Nephron (organoid): Measurements from ENCODE around the gene MYO1D.

Experiments used
- H3K27ac Mint-ChIP-seq, 3 experiments: 2 replicates each; pipeline ENCODE4 v1.8.0; 2020; ENCODE audit warnings: mixed read lengths in 3 of 3, mild to moderate bottlenecking in 2 of 3, moderate library complexity in 1 of 3
- H3K27me3 Mint-ChIP-seq: 2 replicates; pipeline ENCODE4 v1.8.0; 2021; ENCODE audit warnings: low read depth, mild to moderate bottlenecking, moderate library complexity, mixed read lengths
- H3K36me3 Mint-ChIP-seq: 2 replicates; pipeline ENCODE4 v1.8.0; 2020; ENCODE audit warnings: low read depth, mixed read lengths
- H3K4me1 Mint-ChIP-seq: 2 replicates; pipeline ENCODE4 v1.8.0; 2020; ENCODE audit warnings: mixed read lengths
- H3K4me3 Mint-ChIP-seq, 3 experiments: 2 replicates each; pipeline ENCODE4 v1.8.0; 2020; ENCODE audit warnings: mild to moderate bottlenecking in 3 of 3, mixed read lengths in 3 of 3, moderate library complexity in 2 of 3
- H3K9me3 Mint-ChIP-seq: 2 replicates; pipeline ENCODE4 v1.8.0; 2020; ENCODE audit warnings: mixed read lengths
- CTCF ChIP-seq, 3 experiments: fragments of 200-600 bp; sonication (generic); IDR thresholded peaks; one replicate each; pipeline ENCODE4 v1.5.0; 2021; ENCODE audit warnings: antibody characterized with exemption in 3 of 3; ENCODE audit not compliant: unreplicated experiment in 3 of 3

Gene MYO1D

GRCh38 chr17:32763855-32764439, 113.0 kb downstream of the MYO1D start:
- Mint-ChIP-seq H3K4me3 (no peak overlapping the region), H3K4me1 (no peaks in the 10 kb centered on the region), H3K27ac (no peak overlapping the region), H3K27me3 (no peaks in the 10 kb centered on the region), H3K9me3 (no peaks in the 10 kb centered on the region), H3K36me3 (no peaks in the 10 kb centered on the region)
- no peak for TF ChIP-seq CTCF (IDR thresholded peaks at IDR 0.05; ENCODE audit: unreplicated experiment in 3 of 3)

GRCh38 chr17:32759476-32759875, 117.4 kb downstream of the MYO1D start:
- no peak overlapping the region for H3K4me3 Mint-ChIP-seq
- no peak overlapping the region for H3K27ac Mint-ChIP-seq
- H3K27me3 Mint-ChIP-seq = no peaks in the 10 kb centered on the region
- no peak for TF ChIP-seq CTCF (IDR thresholded peaks at IDR 0.05; ENCODE audit: unreplicated experiment in 3 of 3)
- H3K4me1 Mint-ChIP-seq = no peaks in the 10 kb centered on the region
- no peaks in the 10 kb centered on the region for H3K9me3 Mint-ChIP-seq
- H3K36me3 Mint-ChIP-seq = no peaks in the 10 kb centered on the region

GRCh38 chr17:32757963-32758362, 119.0 kb downstream of the MYO1D start:
- Mint-ChIP-seq H3K9me3 (no peaks in the 10 kb centered on the region), H3K4me1 (no peaks in the 10 kb centered on the region), H3K27ac (no peak overlapping the region), H3K4me3 (no peak overlapping the region), H3K27me3 (no peaks in the 10 kb centered on the region), H3K36me3 (no peaks in the 10 kb centered on the region)
- no peak for TF ChIP-seq CTCF (IDR thresholded peaks at IDR 0.05; ENCODE audit: unreplicated experiment in 3 of 3)

GRCh38 chr17:32756696-32757095, 120.2 kb downstream of the MYO1D start:
- no peaks in the 10 kb centered on the region for H3K36me3 Mint-ChIP-seq
- H3K27ac Mint-ChIP-seq = no peak overlapping the region
- no peaks in the 10 kb centered on the region for H3K27me3 Mint-ChIP-seq
- H3K4me3 Mint-ChIP-seq = no peak overlapping the region
- H3K9me3 Mint-ChIP-seq = no peaks in the 10 kb centered on the region
- no peak for TF ChIP-seq CTCF (IDR thresholded peaks at IDR 0.05; ENCODE audit: unreplicated experiment in 3 of 3)
- H3K4me1 Mint-ChIP-seq = no peaks in the 10 kb centered on the region

GRCh38 chr17:32755045-32755805, 121.7 kb downstream of the MYO1D start:
- Mint-ChIP-seq H3K27me3 (no peaks in the 10 kb centered on the region), H3K9me3 (no peaks in the 10 kb centered on the region), H3K4me3 (no peak overlapping the region), H3K4me1 (no peaks in the 10 kb centered on the region), H3K27ac (peak overlapping the region in 1 of 3 experiments; percentile 27), H3K36me3 (no peaks in the 10 kb centered on the region)
- peak; percentile 44 to 61 (median 55) for TF ChIP-seq CTCF (IDR thresholded peaks at IDR 0.05; ENCODE audit: unreplicated experiment in 3 of 3)

- no peaks in the 10 kb centered on the region for H3K36me3 Mint-ChIP-seq
- no peaks in the 10 kb centered on the region for H3K27me3 Mint-ChIP-seq
- no peak overlapping the region for H3K4me3 Mint-ChIP-seq
- no peak overlapping the region for H3K27ac Mint-ChIP-seq
- no peaks in the 10 kb centered on the region for H3K9me3 Mint-ChIP-seq
- no peak for TF ChIP-seq CTCF (IDR thresholded peaks at IDR 0.05; ENCODE audit: unreplicated experiment in 3 of 3)
- no peaks in the 10 kb centered on the region for H3K4me1 Mint-ChIP-seq
These were observed 124.0 kb downstream of the MYO1D start for GRCh38 chr17:32752934-32753333.
